ENCODE data around the gene ZNF334.
A peak's percentile ranks its signal among the peaks of the same experiment; 100 is the strongest.

The ZNF334 gene

GRCh38 chr20:46463852-46464251 is 49.5 kb downstream of the ZNF334 start:
- in situ Hi-C loops (cut with HindIII; ENCODE audit: low sequenced_read_pairs): no loop called here
- no peak overlapping the region for H3K4me3 ChIP-seq (ENCODE audit: low read depth, low read length)
- TF ChIP-seq CTCF (IDR thresholded peaks at IDR 0.05; ENCODE audit: low read depth, low read length, missing control alignments): no peak
- no peak for DNase-seq (ENCODE audit: low read depth)

GRCh38 chr20:46461808-46462207 is 51.6 kb downstream of the ZNF334 start:
- no peak for DNase-seq (ENCODE audit: low read depth)
- in situ Hi-C loops (cut with HindIII; ENCODE audit: low sequenced_read_pairs): no loop called here
- H3K4me3 ChIP-seq (ENCODE audit: low read depth, low read length): no peak overlapping the region
- TF ChIP-seq CTCF (IDR thresholded peaks at IDR 0.05; ENCODE audit: low read depth, low read length, missing control alignments): no peak

- DNase-seq (ENCODE audit: low read depth): no peak
- no peak for TF ChIP-seq CTCF (IDR thresholded peaks at IDR 0.05; ENCODE audit: low read depth, low read length, missing control alignments)
- in situ Hi-C loops (cut with HindIII; ENCODE audit: low sequenced_read_pairs): no loop called here
- H3K4me3 ChIP-seq (ENCODE audit: low read depth, low read length): peak overlapping the region; percentile 11
Observed at GRCh38 chr20:46458866-46459750, 54.3 kb downstream of the ZNF334 start.

GRCh38 chr20:46456255-46457028 is 56.9 kb downstream of the ZNF334 start:
- in situ Hi-C loops (cut with HindIII; ENCODE audit: low sequenced_read_pairs): no loop called here
- no peak overlapping the region for H3K4me3 ChIP-seq (ENCODE audit: low read depth, low read length)
- DNase-seq (ENCODE audit: low read depth): no peak
- no peak for TF ChIP-seq CTCF (IDR thresholded peaks at IDR 0.05; ENCODE audit: low read depth, low read length, missing control alignments)

- H3K4me3 ChIP-seq (ENCODE audit: low read depth, low read length): no peak overlapping the region
- DNase-seq (ENCODE audit: low read depth): no peak
- in situ Hi-C loops (cut with HindIII; ENCODE audit: low sequenced_read_pairs): no loop called here
- TF ChIP-seq CTCF (IDR thresholded peaks at IDR 0.05; ENCODE audit: low read depth, low read length, missing control alignments): no peak
Observed at GRCh38 chr20:46455729-46456128, 57.6 kb downstream of the ZNF334 start.

Data from astrocyte of the cerebellum (primary cell).